GM13977 (cell line): ENCODE data around the gene PHF19.
A peak's percentile ranks its signal among the peaks of the same experiment; 100 is the strongest.

Experiments used
- DNase-seq: peaks from one replicate; pipeline ENCODE4 v3.0.0; 2012; ENCODE audit warnings: low spot score
- in situ Hi-C: fragments of 300-500 bp; cut with MboI; formaldehyde crosslinking; loops from one replicate; pipeline ENCODE4 v1.12.0; 2022; ENCODE audit warnings: low sequenced_read_pairs, low pct_unique_long_range_greater_than_20kb, mixed read lengths, inconsistent platforms; ENCODE audit not compliant: unreplicated experiment
- TF ChIP-seq, protein P1 (sequence below): IDR thresholded peaks from 2 replicates; pipeline ENCODE4 v1.5.1; 2012; ENCODE audit warnings: mild to moderate bottlenecking, control low read depth; ENCODE audit not compliant: insufficient read depth; ENCODE audit errors: extremely low read depth, missing control alignments

The PHF19 gene

DNA sequence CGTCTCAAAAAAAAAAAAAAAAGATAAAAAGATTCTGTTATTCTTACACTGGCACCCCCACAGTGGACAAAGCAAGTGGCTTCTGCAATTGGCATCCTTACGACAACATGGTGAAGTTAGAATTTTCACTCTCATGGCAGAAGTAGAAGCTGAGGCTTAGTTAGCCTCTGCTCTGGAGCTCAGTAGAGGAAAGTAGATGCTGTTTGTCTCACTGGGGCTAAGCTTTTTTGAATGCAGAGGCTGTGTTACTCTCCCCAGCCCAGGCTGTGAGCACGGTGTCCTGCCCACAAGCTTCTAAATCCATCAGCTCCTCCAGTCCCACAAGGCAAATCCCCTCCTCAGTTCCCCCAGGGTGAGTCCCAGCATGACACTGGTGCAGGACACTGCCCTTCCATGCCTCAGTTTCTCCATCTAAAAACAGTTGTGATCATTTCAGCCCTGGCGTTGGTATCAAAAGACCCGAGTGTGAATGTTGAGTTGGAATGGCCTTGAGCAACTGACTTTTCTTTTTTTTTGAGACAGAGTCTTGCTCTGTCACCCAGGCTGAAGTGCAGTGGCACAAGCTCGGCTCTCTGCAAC is 22.6 kb upstream of the PHF19 start:
- no peak for DNase-seq
- TF ChIP-seq, protein P1, sequence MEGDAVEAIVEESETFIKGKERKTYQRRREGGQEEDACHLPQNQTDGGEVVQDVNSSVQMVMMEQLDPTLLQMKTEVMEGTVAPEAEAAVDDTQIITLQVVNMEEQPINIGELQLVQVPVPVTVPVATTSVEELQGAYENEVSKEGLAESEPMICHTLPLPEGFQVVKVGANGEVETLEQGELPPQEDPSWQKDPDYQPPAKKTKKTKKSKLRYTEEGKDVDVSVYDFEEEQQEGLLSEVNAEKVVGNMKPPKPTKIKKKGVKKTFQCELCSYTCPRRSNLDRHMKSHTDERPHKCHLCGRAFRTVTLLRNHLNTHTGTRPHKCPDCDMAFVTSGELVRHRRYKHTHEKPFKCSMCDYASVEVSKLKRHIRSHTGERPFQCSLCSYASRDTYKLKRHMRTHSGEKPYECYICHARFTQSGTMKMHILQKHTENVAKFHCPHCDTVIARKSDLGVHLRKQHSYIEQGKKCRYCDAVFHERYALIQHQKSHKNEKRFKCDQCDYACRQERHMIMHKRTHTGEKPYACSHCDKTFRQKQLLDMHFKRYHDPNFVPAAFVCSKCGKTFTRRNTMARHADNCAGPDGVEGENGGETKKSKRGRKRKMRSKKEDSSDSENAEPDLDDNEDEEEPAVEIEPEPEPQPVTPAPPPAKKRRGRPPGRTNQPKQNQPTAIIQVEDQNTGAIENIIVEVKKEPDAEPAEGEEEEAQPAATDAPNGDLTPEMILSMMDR = no peak
- in situ Hi-C loops = no loop called here

- no peak for DNase-seq
- in situ Hi-C loops = no loop called here
Measured at GRCh38 chr9:120898396-120898795, 21.4 kb upstream of the PHF19 start.

GRCh38 chr9:120895951-120896350 is 19.0 kb upstream of the PHF19 start:
- no peak for DNase-seq
- TF ChIP-seq, protein P1 = no peak
- in situ Hi-C loops = no loop called here

More at GRCh38 chr9:120898396-120898795, 21.4 kb upstream of the PHF19 start:
- TF ChIP-seq, protein P1 = no peak

GRCh38 chr9:120894321-120895148 is 17.5 kb upstream of the PHF19 start:
- TF ChIP-seq, protein P1 = no peak
- in situ Hi-C loops = no loop called here
- no peak for DNase-seq

GRCh38 chr9:120893611-120894307 is 16.8 kb upstream of the PHF19 start:
- DNase-seq = peak; percentile 60
- in situ Hi-C loops = no loop called here
- TF ChIP-seq, protein P1 = no peak

GRCh38 chr9:120892748-120893610 is 16.0 kb upstream of the PHF19 start:
- TF ChIP-seq, protein P1 = no peak
- peak; percentile 77 for DNase-seq
- in situ Hi-C loops = no loop called here
